HCT116 (cell line): ENCODE results near the gene CTXN3. TPM values are rescaled to one million over a fixed set of nuclear protein-coding genes. Genes with fewer than 3 reads are reported as not detected.

Source experiments
- ATAC-seq: fragments of 200-7000 bp; cut with Tn5 transposase; 2 replicates; pipeline ENCODE4 v1.9.1; 2020; ENCODE audit warnings: mild to moderate bottlenecking, moderate library complexity
- BruUV-seq: library from RNA; stranded (reverse); fragments of 400-500 nt; replicated peaks from 2 replicates; lab custom pipeline; 2021; lab: Mats Ljungman, UMichigan
- CTCF ChIA-PET: fragments of 300-600 bp; sonication (Branson Sonifier 250); formaldehyde crosslinking; loops from one replicate; lab custom pipeline; 2021; ENCODE audit warnings: antibody characterized with exemption; lab: Charles Lee
- POLR2A ChIA-PET: fragments of 300-600, 350-600 bp; sonication (Branson Sonifier 250); formaldehyde crosslinking; loops from one replicate; lab custom pipeline; 2021; ENCODE audit warnings: antibody characterized with exemption; lab: Charles Lee
- RAD21 ChIA-PET, 2 experiments: fragments of 300-600 bp; sonication (Branson Sonifier 250); formaldehyde crosslinking; loops; one replicate each; lab custom pipeline; 2023; ENCODE audit warnings: low total read pairs in 2 of 2; ENCODE audit not compliant: uncharacterized antibody in 2 of 2, unreplicated experiment in 2 of 2, low non-redundant PET in 1 of 2; lab: Charles Lee
- DNase-seq: peaks from one replicate; pipeline ENCODE4 v3.0.0-alpha.2; 2010; ENCODE audit warnings: low read depth, low spot score
- H2AFZ ChIP-seq: fragments of 200-600 bp; shearing (Covaris generic), sonication (generic); 2 replicates; pipeline ENCODE4 v1.6.1; 2017; ENCODE audit warnings: low read depth, mixed run types, mixed read lengths, antibody characterized with exemption, low read length; ENCODE audit not compliant: poor library complexity, severe bottlenecking
- H3K27ac ChIP-seq: 2 replicates; pipeline ENCODE4 v1.5.1; 2012; ENCODE audit warnings: low read depth, low read length
- H3K27me3 ChIP-seq: fragments of 200-600 bp; sonication (generic); 2 replicates; pipeline ENCODE4 v1.6.1; 2016; ENCODE audit warnings: mixed run types, low read length, mixed read lengths; ENCODE audit not compliant: insufficient read depth
- H3K36me3 ChIP-seq, 2 experiments: fragments of 200-500 bp in 1 of 2; fragments of 200-600 bp in 1 of 2; sonication (Bioruptor generic) in 1 of 2; sonication (generic) in 1 of 2; 2 replicates each; pipeline versions ENCODE4 v1.5.1 to v1.6.1; 2014 to 2016; ENCODE audit warnings: low read length in 2 of 2, inconsistent platforms in 1 of 2, mixed read lengths in 1 of 2, mixed run types in 1 of 2; ENCODE audit not compliant: insufficient read depth in 2 of 2, control insufficient read depth in 1 of 2
- H3K4me1 ChIP-seq, 2 experiments: fragments of 200-600 bp in 1 of 2; sonication (generic) in 1 of 2; 2 replicates each; pipeline versions ENCODE4 v1.5.1 to v1.6.1; 2012 to 2017; ENCODE audit warnings: low read length in 2 of 2, inconsistent platforms in 1 of 2, mild to moderate bottlenecking in 1 of 2, mixed read lengths in 1 of 2, mixed run types in 1 of 2, moderate library complexity in 1 of 2; ENCODE audit not compliant: insufficient read depth in 2 of 2, control insufficient read depth in 1 of 2
- H3K4me2 ChIP-seq: fragments of 200-600 bp; sonication (generic); 2 replicates; pipeline ENCODE4 v1.6.1; 2017; ENCODE audit warnings: mixed run types, low read length, mixed read lengths
- H3K4me3 ChIP-seq, 2 experiments: fragments of 200-600 bp in 1 of 2; sonication (generic) in 1 of 2; replicated peaks in 1 of 2; 2 replicates each; pipeline ENCODE4 v1.5.1; 2011 to 2016; ENCODE audit warnings: low read length in 2 of 2, control low read depth in 1 of 2, low read depth in 1 of 2, mild to moderate bottlenecking in 1 of 2, mixed read lengths in 1 of 2, mixed run types in 1 of 2
- H3K79me2 ChIP-seq: fragments of 200-600 bp; sonication (generic); 2 replicates; pipeline ENCODE4 v1.6.1; 2017; ENCODE audit warnings: mild to moderate bottlenecking, mixed run types, low read length, moderate library complexity, mixed read lengths; ENCODE audit not compliant: insufficient read depth
- H3K9ac ChIP-seq: fragments of 200-600 bp; sonication (generic); 2 replicates; pipeline ENCODE4 v1.6.1; 2016; ENCODE audit warnings: low read length, mixed read lengths
- H3K9me2 ChIP-seq: fragments of 200-600 bp; sonication (generic), shearing (Covaris generic); 2 replicates; pipeline ENCODE4 v1.6.1; 2017; ENCODE audit warnings: mixed run types, mild to moderate bottlenecking, moderate library complexity; ENCODE audit not compliant: insufficient read depth
- H3K9me3 ChIP-seq, 2 experiments: fragments of 200-500 bp in 1 of 2; fragments of 200-600 bp in 1 of 2; sonication (Bioruptor generic) in 1 of 2; sonication (generic) in 1 of 2; 2 replicates each; pipeline ENCODE4 v1.6.1; 2014 to 2017; ENCODE audit warnings: low read length in 2 of 2, mixed read lengths in 2 of 2, inconsistent platforms in 1 of 2, low read depth in 1 of 2, mild to moderate bottlenecking in 1 of 2, mixed run types in 1 of 2, moderate library complexity in 1 of 2; ENCODE audit not compliant: control insufficient read depth in 1 of 2, insufficient read depth in 1 of 2
- H4K20me1 ChIP-seq: fragments of 200-600 bp; sonication (generic), shearing (Covaris generic); 2 replicates; pipeline ENCODE4 v1.6.1; 2017; ENCODE audit warnings: mixed run types, mild to moderate bottlenecking, moderate library complexity; ENCODE audit not compliant: insufficient read depth
- EGR1 ChIP-seq: IDR thresholded peaks from 2 replicates; pipeline ENCODE4 v1.6.1; 2012; ENCODE audit warnings: low read depth
- EZH2phosphoT487 ChIP-seq: fragments of 200-600 bp; IDR thresholded peaks from 2 replicates; pipeline ENCODE4 v1.6.1; 2018; ENCODE audit warnings: antibody characterized with exemption, borderline replicate concordance
- JUND ChIP-seq: IDR thresholded peaks from 2 replicates; pipeline ENCODE4 v1.6.1; 2012
- TCF7L2 ChIP-seq: IDR thresholded peaks from 2 replicates; pipeline ENCODE4 v1.7.0; 2011; ENCODE audit warnings: borderline replicate concordance, inconsistent platforms; ENCODE audit not compliant: insufficient read depth, insufficient read length; ENCODE audit errors: extremely low read depth
- YY1 ChIP-seq: IDR thresholded peaks from 2 replicates; pipeline ENCODE4 v1.6.1; 2011; ENCODE audit warnings: low read length, low read depth, moderate library complexity, mild to moderate bottlenecking; ENCODE audit not compliant: insufficient replicate concordance; ENCODE audit errors: extremely low read depth
- ZFX ChIP-seq: fragments of 450-650 bp; IDR thresholded peaks from 2 replicates; pipeline ENCODE4 v1.6.1; 2017
- intact Hi-C: fragments of 100-400 bp; cut with micrococcal nuclease; formaldehyde crosslinking; loops from 2 replicates; pipeline ENCODE4 v1.10.0; 2022
- total RNA-seq: library from RNA; stranded (reverse); gene quantifications from one replicate; pipeline ENCODE4 v1.2.1, GENCODE V29; 2021; ENCODE audit not compliant: unreplicated experiment
- TF ChIP-seq, protein P1 (sequence below): IDR thresholded peaks from 2 replicates; pipeline ENCODE4 v1.6.1; 2011; ENCODE audit warnings: mild to moderate bottlenecking, low read length, moderate library complexity; ENCODE audit not compliant: insufficient replicate concordance; ENCODE audit errors: extremely low read depth

CTXN3 gene
- total RNA-seq, 1 experiment from 2014 or later: not detected

DNA sequence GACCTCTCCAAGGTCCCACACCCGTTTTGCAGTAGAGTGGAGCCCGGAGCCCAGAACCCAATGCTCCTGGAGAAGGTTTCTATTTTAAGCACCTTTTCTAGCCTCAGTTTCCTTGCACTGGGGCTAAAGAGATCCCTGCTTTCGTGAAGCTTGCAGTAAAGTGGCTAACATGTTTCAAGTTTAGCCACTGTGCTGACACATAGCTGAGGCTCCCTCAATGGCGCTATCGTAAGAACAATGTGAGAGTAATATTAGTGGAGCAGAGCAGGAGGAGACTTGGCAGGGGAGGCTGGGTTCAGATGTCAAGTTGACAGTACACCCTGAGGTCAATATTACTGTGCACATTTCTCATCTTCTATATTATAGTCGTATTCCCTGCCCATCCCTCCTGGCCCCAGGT is 7.9 kb downstream of the CTXN3 start:
- ChIA-PET POLR2A (no interaction called here), RAD21 (no interaction called here), CTCF (no interaction called here)
- DNase-seq (no peak), ATAC-seq (no peak)
- Histone ChIP-seq H3K9me2 (no peaks in the 10 kb centered on the region), H3K9ac (no peak overlapping the region), H3K36me3 (no peaks in the 10 kb centered on the region), H4K20me1 (no peaks in the 10 kb centered on the region), H2AFZ (no peak overlapping the region), H3K4me2 (no peak overlapping the region), H3K27ac (no peak overlapping the region), H3K79me2 (no peaks in the 10 kb centered on the region), H3K4me3 (no peak overlapping the region), H3K4me1 (0 out of 4 replicates have a peak, but pooled peaks cover 0 to 5% of the 10 kb centered on the region in 2 experiments), H3K27me3 (no peaks in the 10 kb centered on the region), H3K9me3 (no peaks in the 10 kb centered on the region)
- intact Hi-C loops: no loop called here
- TF ChIP-seq YY1 (no peak), JUND (no peak), EGR1 (no peak), TCF7L2 (no peak), ZFX (no peak), EZH2phosphoT487 (no peak)
- TF ChIP-seq, protein P1, sequence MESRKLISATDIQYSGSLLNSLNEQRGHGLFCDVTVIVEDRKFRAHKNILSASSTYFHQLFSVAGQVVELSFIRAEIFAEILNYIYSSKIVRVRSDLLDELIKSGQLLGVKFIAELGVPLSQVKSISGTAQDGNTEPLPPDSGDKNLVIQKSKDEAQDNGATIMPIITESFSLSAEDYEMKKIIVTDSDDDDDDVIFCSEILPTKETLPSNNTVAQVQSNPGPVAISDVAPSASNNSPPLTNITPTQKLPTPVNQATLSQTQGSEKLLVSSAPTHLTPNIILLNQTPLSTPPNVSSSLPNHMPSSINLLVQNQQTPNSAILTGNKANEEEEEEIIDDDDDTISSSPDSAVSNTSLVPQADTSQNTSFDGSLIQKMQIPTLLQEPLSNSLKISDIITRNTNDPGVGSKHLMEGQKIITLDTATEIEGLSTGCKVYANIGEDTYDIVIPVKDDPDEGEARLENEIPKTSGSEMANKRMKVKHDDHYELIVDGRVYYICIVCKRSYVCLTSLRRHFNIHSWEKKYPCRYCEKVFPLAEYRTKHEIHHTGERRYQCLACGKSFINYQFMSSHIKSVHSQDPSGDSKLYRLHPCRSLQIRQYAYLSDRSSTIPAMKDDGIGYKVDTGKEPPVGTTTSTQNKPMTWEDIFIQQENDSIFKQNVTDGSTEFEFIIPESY: no peak
- BruUV-seq: no TSS peak
